Measurements from ENCODE around the gene FAM107A. TPM values are rescaled to one million over a fixed set of nuclear protein-coding genes. Genes with fewer than 3 reads are reported as not detected.

The FAM107A gene
- polyA plus RNA-seq, 1 donor (not counting 4 experiments of a cell fraction or from before 2014, with no cell fraction given): not detected

DNA sequence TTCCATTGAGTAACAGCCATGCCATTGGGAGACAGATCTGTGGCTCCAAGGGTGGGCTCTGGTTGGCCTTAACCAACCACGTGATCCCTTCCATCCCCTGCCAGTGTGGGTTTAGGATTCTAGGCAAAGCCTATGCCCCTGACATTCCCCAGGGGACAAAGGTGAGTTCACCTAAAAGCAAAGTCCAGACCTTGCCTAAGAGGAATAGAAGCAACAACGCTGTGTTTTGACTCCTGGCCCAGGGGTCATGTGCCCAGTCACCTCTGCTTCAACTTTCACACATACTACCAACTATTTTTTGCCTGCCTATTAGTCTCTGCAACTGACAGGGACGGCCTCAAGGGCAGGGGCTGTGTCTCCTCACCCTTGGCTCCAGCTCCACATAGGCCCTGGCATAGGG, 47.4 kb upstream of the FAM107A start:
- Histone ChIP-seq H3K4me1 (ENCODE audit: control insufficient read depth, extremely low read depth, insufficient read depth, low read length) (no peaks in the 10 kb centered on the region), H3K9me3 (ENCODE audit: control insufficient read depth, low read depth, low read length) (no peaks in the 10 kb centered on the region), H3K36me3 (ENCODE audit: control insufficient read depth in 2 of 2, extremely low read depth in 1 of 2, insufficient read depth in 2 of 2, low read length in 2 of 2) (no peaks in the 10 kb centered on the region), H4K20me1 (ENCODE audit: control insufficient read depth, extremely low read depth, insufficient read depth, low read length) (no peaks in the 10 kb centered on the region), H3K4me2 (ENCODE audit: control insufficient read depth, extremely low read depth, insufficient read depth, low read depth, low read length) (no peak overlapping the region), H3K79me2 (ENCODE audit: control insufficient read depth, insufficient read depth, low read length) (no peaks in the 10 kb centered on the region), H3K9me1 (ENCODE audit: control insufficient read depth, extremely low read depth, insufficient read depth, low read length) (no peaks in the 10 kb centered on the region), H3K27ac (ENCODE audit: control insufficient read depth, insufficient read depth, low read length) (no peak overlapping the region), H3K27me3 (ENCODE audit: control insufficient read depth, extremely low read depth, insufficient read depth, low read length) (peaks cover 22% of the 10 kb centered on the region), H3K9ac (ENCODE audit: control insufficient read depth, extremely low read depth, insufficient read depth, low read length) (no peak overlapping the region), H2AFZ (ENCODE audit: control insufficient read depth, low read length) (no peak overlapping the region), H3K4me3 (ENCODE audit: control insufficient read depth in 2 of 3, extremely low read depth in 1 of 3, insufficient read depth in 2 of 3, low read depth in 1 of 3, low read length in 3 of 3) (no peak overlapping the region)
- dilution Hi-C loops (cut with MboI; ENCODE audit: extremely low pct_ligation_motif_present, low sequenced_read_pairs): no loop called here
- DNase-seq (ENCODE audit: low read depth, low spot score) (no peak), FAIRE-seq (no peak)
- no peak for TF ChIP-seq EZH2 (IDR thresholded peaks at IDR 0.05; ENCODE audit: low read length)
- TF ChIP-seq, protein P1, sequence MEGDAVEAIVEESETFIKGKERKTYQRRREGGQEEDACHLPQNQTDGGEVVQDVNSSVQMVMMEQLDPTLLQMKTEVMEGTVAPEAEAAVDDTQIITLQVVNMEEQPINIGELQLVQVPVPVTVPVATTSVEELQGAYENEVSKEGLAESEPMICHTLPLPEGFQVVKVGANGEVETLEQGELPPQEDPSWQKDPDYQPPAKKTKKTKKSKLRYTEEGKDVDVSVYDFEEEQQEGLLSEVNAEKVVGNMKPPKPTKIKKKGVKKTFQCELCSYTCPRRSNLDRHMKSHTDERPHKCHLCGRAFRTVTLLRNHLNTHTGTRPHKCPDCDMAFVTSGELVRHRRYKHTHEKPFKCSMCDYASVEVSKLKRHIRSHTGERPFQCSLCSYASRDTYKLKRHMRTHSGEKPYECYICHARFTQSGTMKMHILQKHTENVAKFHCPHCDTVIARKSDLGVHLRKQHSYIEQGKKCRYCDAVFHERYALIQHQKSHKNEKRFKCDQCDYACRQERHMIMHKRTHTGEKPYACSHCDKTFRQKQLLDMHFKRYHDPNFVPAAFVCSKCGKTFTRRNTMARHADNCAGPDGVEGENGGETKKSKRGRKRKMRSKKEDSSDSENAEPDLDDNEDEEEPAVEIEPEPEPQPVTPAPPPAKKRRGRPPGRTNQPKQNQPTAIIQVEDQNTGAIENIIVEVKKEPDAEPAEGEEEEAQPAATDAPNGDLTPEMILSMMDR (optimal IDR thresholded peaks at IDR 0.05 in 1 of 3, IDR thresholded peaks at IDR 0.05 in 1 of 3, conservative IDR thresholded peaks at IDR 0.05 in 1 of 3; ENCODE audit: extremely low read depth in 1 of 3, insufficient read depth in 2 of 3, low read length in 3 of 3): no peak

DNA sequence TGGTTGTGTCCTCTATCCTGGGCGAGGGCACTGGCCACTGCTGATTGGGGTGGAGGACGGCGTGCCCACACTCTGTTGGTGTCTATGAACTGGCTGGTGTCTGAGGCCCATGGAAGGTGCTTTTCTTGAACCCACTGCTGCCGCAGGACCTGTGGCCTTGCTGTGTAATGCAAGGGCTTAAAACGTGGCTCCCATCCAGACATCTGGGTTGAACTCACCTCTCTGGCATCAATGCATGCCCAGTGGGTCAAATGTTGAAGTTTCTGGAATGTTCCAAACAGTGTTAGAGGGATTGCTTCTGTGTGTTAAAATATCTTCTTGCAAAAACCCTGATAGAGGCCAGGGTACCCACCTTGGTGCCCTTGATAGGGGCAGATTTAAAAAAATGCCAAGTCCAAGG, 46.8 kb upstream of the FAM107A start:
- no peak overlapping the region for H3K4me3 ChIP-seq (ENCODE audit: control insufficient read depth in 2 of 3, extremely low read depth in 1 of 3, insufficient read depth in 2 of 3, low read depth in 1 of 3, low read length in 3 of 3)
- H4K20me1 ChIP-seq (ENCODE audit: control insufficient read depth, extremely low read depth, insufficient read depth, low read length): no peaks in the 10 kb centered on the region
- DNase-seq (ENCODE audit: low read depth, low spot score): no peak
- H3K9ac ChIP-seq (ENCODE audit: control insufficient read depth, extremely low read depth, insufficient read depth, low read length): no peak overlapping the region
- dilution Hi-C loops (cut with MboI; ENCODE audit: extremely low pct_ligation_motif_present, low sequenced_read_pairs): no loop called here
- H3K79me2 ChIP-seq (ENCODE audit: control insufficient read depth, insufficient read depth, low read length): no peaks in the 10 kb centered on the region
- H3K9me1 ChIP-seq (ENCODE audit: control insufficient read depth, extremely low read depth, insufficient read depth, low read length): no peaks in the 10 kb centered on the region
- no peak for FAIRE-seq
- H3K4me2 ChIP-seq (ENCODE audit: control insufficient read depth, extremely low read depth, insufficient read depth, low read depth, low read length): no peak overlapping the region
- H3K36me3 ChIP-seq (ENCODE audit: control insufficient read depth in 2 of 2, extremely low read depth in 1 of 2, insufficient read depth in 2 of 2, low read length in 2 of 2): no peaks in the 10 kb centered on the region
- H3K4me1 ChIP-seq (ENCODE audit: control insufficient read depth, extremely low read depth, insufficient read depth, low read length): no peaks in the 10 kb centered on the region
- peaks cover 25% of the 10 kb centered on the region for H3K27me3 ChIP-seq (ENCODE audit: control insufficient read depth, extremely low read depth, insufficient read depth, low read length)
- TF ChIP-seq, protein P1 (optimal IDR thresholded peaks at IDR 0.05 in 1 of 3, IDR thresholded peaks at IDR 0.05 in 1 of 3, conservative IDR thresholded peaks at IDR 0.05 in 1 of 3; ENCODE audit: extremely low read depth in 1 of 3, insufficient read depth in 2 of 3, low read length in 3 of 3): no peak
- TF ChIP-seq EZH2 (IDR thresholded peaks at IDR 0.05; ENCODE audit: low read length): no peak
- H3K27ac ChIP-seq (ENCODE audit: control insufficient read depth, insufficient read depth, low read length): no peak overlapping the region
- H2AFZ ChIP-seq (ENCODE audit: control insufficient read depth, low read length): no peak overlapping the region
- H3K9me3 ChIP-seq (ENCODE audit: control insufficient read depth, low read depth, low read length): no peaks in the 10 kb centered on the region
